ENCODE measurements around the gene C2orf68. TPM values are rescaled to one million over a fixed set of nuclear protein-coding genes. Genes with fewer than 3 reads are reported as not detected.
A peak's percentile ranks its signal among the peaks of the same experiment; 100 is the strongest.

Gene C2orf68
- total RNA-seq, 2 experiments from 2014 or later = 31.0 to 31.2 TPM

GRCh38 chr2:85558160-85558559 lies 53.7 kb downstream of the C2orf68 start:
- H3K36me3 ChIP-seq (ENCODE audit: insufficient read depth, low read length) = peaks cover 39% of the 10 kb centered on the region
- H3K9me3 ChIP-seq (ENCODE audit: control insufficient read depth in 1 of 2, insufficient read depth in 1 of 2, low read length in 2 of 2) = no peaks in the 10 kb centered on the region
- intact Hi-C loops (cut with DNase I, micrococcal nuclease) = no loop called here
- H3K4me1 ChIP-seq (ENCODE audit: insufficient read depth, low read length) = peaks cover 20% of the 10 kb centered on the region
- H3K4me3 Mint-ChIP-seq = peak overlapping the region; percentile 7
- no peaks in the 10 kb centered on the region for H3K27me3 Mint-ChIP-seq
- DNase-seq (no peak), ATAC-seq (ENCODE audit: poor library complexity) (no peak)
- ChIA-PET POLR2A (interaction anchor here (1.6 kb wide), 1 partner anchor 20 kb away, joined by 10 read pairs; the partner anchor contains the start of gene MAT2A), CTCF (no interaction called here)
- no peak overlapping the region for H3K4me3 ChIP-seq (ENCODE audit: low read length)
- TF ChIP-seq CTCF (IDR thresholded peaks at IDR 0.05) = no peak
- H3K27ac ChIP-seq (ENCODE audit: low read depth in 1 of 2, low read length in 2 of 2) = no peak overlapping the region
- no peak overlapping the region for H3K27ac Mint-ChIP-seq
- no peaks in the 10 kb centered on the region for H3K9me3 Mint-ChIP-seq
- H3K4me1 Mint-ChIP-seq (ENCODE audit: low read depth) = peaks cover 30% of the 10 kb centered on the region
- H3K27me3 ChIP-seq (ENCODE audit: control insufficient read depth in 1 of 2, insufficient read depth in 2 of 2, low read length in 2 of 2) = no peaks in the 10 kb centered on the region
- peaks cover 67% of the 10 kb centered on the region for H3K36me3 Mint-ChIP-seq (ENCODE audit: low read depth)

- H3K4me3 ChIP-seq (ENCODE audit: low read length) = no peak overlapping the region
- H3K4me1 Mint-ChIP-seq (ENCODE audit: low read depth) = peaks cover 33% of the 10 kb centered on the region
- H3K9me3 Mint-ChIP-seq = no peaks in the 10 kb centered on the region
- H3K4me3 Mint-ChIP-seq = no peak overlapping the region
- ATAC-seq (ENCODE audit: poor library complexity) = no peak
- H3K9me3 ChIP-seq (ENCODE audit: control insufficient read depth in 1 of 2, insufficient read depth in 1 of 2, low read length in 2 of 2) = no peaks in the 10 kb centered on the region
- H3K27me3 ChIP-seq (ENCODE audit: control insufficient read depth in 1 of 2, insufficient read depth in 2 of 2, low read length in 2 of 2) = no peaks in the 10 kb centered on the region
- no peak overlapping the region for H3K27ac ChIP-seq (ENCODE audit: low read depth in 1 of 2, low read length in 2 of 2)
- H3K4me1 ChIP-seq (ENCODE audit: insufficient read depth, low read length) = peaks cover 18% of the 10 kb centered on the region
- CTCF ChIA-PET = interaction anchor here (0.9 to 1.6 kb wide), 3 partner anchors 10 to 137 kb away, joined by 3 to 6 read pairs (median 4); no protein-coding TSS in a partner anchor
- peaks cover 50% of the 10 kb centered on the region for H3K36me3 ChIP-seq (ENCODE audit: insufficient read depth, low read length)
- H3K36me3 Mint-ChIP-seq (ENCODE audit: low read depth) = peaks cover 77% of the 10 kb centered on the region
- POLR2A ChIA-PET = interaction anchor here (0.8 to 4.7 kb wide), 2 partner anchors 18 to 38 kb away, joined by 3 to 25 read pairs; partner anchors contain the start of genes MAT2A and RNF181
- DNase-seq = no peak
- H3K27ac Mint-ChIP-seq = no peak overlapping the region
- H3K27me3 Mint-ChIP-seq = no peaks in the 10 kb centered on the region
- no peak for TF ChIP-seq CTCF (IDR thresholded peaks at IDR 0.05)
- intact Hi-C loops (cut with DNase I, micrococcal nuclease) = no loop called here
Measured at GRCh38 chr2:85557130-85557529, 54.7 kb downstream of the C2orf68 start.

Other genes starting within 250 kb of the C2orf68 start
- 10 to 100 TPM; 21.7 to 23.3 TPM for gene CAPG, start 201.7 kb downstream of the C2orf68 start, total RNA-seq
- gene SH2D6, start 193.4 kb downstream of the C2orf68 start, total RNA-seq = under 1 TPM in 1 of 2 experiments, not detected in 1; 0.30 TPM
- gene MAT2A, start 72.9 kb downstream of the C2orf68 start, total RNA-seq = 100 to 1,000 TPM; 121 to 122 TPM
- gene GGCX, start 50.6 kb downstream of the C2orf68 start, total RNA-seq = 10 to 100 TPM; 22.9 to 27.6 TPM
- 10 to 100 TPM; 32.3 to 37.3 TPM for gene VAMP8, start 34.5 kb downstream of the C2orf68 start, total RNA-seq
- 10 to 100 TPM; 17.0 to 17.2 TPM for gene VAMP5, start 27.6 kb downstream of the C2orf68 start, total RNA-seq
- gene RNF181, start 16.3 kb downstream of the C2orf68 start, total RNA-seq = 10 to 100 TPM; 41.5 to 43.8 TPM
- 1 to 10 TPM; 6.6 to 7.0 TPM for gene TMEM150A, start 9.4 kb downstream of the C2orf68 start, total RNA-seq
- gene USP39, start 4.1 kb upstream of the C2orf68 start, total RNA-seq = 10 to 100 TPM; 48.1 to 51.2 TPM
- not detected for gene SFTPB, start 56.1 kb upstream of the C2orf68 start, total RNA-seq
- gene GNLY, start 82.3 kb upstream of the C2orf68 start, total RNA-seq = 10 to 100 TPM; 45.1 TPM
- not detected for gene ATOH8, start 141.9 kb upstream of the C2orf68 start, total RNA-seq

Data from CD4-positive, alpha-beta T cell (primary cell).